ENCODE measurements around the gene FMO3.

The FMO3 gene

DNA sequence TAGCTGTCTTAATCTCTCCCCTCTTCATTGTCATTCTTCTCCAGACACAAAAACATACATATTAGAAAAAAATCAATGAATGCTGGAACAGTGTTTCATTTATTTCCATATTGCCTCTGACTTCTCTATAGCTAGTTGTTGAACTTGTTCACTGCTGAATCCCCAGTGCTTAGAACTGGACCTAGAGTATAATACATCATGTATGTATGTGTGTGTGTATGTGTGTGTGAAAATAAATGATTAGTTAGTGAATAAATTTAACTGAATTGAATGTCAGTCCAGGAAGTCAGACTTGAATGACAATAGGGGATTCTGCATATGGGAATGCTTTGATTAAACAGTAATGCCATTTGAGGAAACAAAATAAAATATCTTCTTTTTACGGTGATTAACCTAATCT lies 36.4 kb downstream of the FMO3 start:
- H3K79me2 ChIP-seq (ENCODE audit: low read length): peaks cover 5% of the 10 kb centered on the region; the same call in 1 of the 2 replicates
- H3K4me2 ChIP-seq (ENCODE audit: low read length): no peak overlapping the region
- H3K9me3 ChIP-seq (ENCODE audit: insufficient read depth, low read length): peaks cover 6% of the 10 kb centered on the region; the same call in 1 of the 2 replicates
- no peak for TF ChIP-seq CTCF (IDR thresholded peaks at IDR 0.05; ENCODE audit: low read depth, low read length)
- no peak for TF ChIP-seq EZH2phosphoT487 (IDR thresholded peaks at IDR 0.05; ENCODE audit: low read depth)
- peaks cover 20% of the 10 kb centered on the region for H3K36me3 ChIP-seq (replicated peaks; ENCODE audit: low read depth, low read length)
- H3K9ac ChIP-seq (ENCODE audit: low read length): no peak overlapping the region
- no peaks in the 10 kb centered on the region for H4K20me1 ChIP-seq (ENCODE audit: insufficient read depth, low read length)
- H2AFZ ChIP-seq (ENCODE audit: low read depth, low read length): no peak overlapping the region
- H3K27ac ChIP-seq (ENCODE audit: low read length): no peak overlapping the region
- H3K4me1 ChIP-seq (ENCODE audit: low read length): no peaks in the 10 kb centered on the region
- H3K27me3 ChIP-seq (ENCODE audit: low read depth, low read length): no peaks in the 10 kb centered on the region
- H3K4me3 ChIP-seq (ENCODE audit: low read length): no peak overlapping the region

DNA sequence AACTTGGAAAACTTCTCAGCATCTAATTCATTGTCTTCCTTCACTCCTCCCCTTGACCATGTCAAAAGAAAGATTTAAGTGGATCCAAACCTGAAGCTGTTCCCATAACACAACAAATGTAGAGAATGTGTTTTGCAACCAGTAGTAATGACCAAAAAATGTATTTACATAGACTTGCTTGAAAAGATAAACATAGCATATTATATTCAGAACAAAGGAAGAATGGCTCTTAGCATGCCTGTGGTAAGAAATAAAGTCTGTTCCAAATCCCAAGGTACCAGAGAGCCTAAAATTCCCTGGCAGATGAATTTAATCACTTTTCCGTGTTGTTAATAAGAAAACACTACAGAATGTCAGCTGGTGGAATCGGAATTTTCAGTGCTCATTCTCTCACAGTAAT lies 36.8 kb downstream of the FMO3 start:
- Histone ChIP-seq H2AFZ (ENCODE audit: low read depth, low read length) (no peak overlapping the region), H3K27me3 (ENCODE audit: low read depth, low read length) (no peaks in the 10 kb centered on the region), H3K9me3 (ENCODE audit: insufficient read depth, low read length) (peaks cover 6% of the 10 kb centered on the region; the same call in 1 of the 2 replicates), H4K20me1 (ENCODE audit: insufficient read depth, low read length) (no peaks in the 10 kb centered on the region), H3K4me2 (ENCODE audit: low read length) (no peak overlapping the region), H3K79me2 (ENCODE audit: low read length) (peaks cover 5% of the 10 kb centered on the region; the same call in 1 of the 2 replicates), H3K27ac (ENCODE audit: low read length) (no peak overlapping the region), H3K4me1 (ENCODE audit: low read length) (no peaks in the 10 kb centered on the region), H3K9ac (ENCODE audit: low read length) (no peak overlapping the region), H3K4me3 (ENCODE audit: low read length) (no peak overlapping the region), H3K36me3 (replicated peaks; ENCODE audit: low read depth, low read length) (peaks cover 20% of the 10 kb centered on the region)
- TF ChIP-seq EZH2phosphoT487 (IDR thresholded peaks at IDR 0.05; ENCODE audit: low read depth) (no peak), CTCF (IDR thresholded peaks at IDR 0.05; ENCODE audit: low read depth, low read length) (no peak)

DNA sequence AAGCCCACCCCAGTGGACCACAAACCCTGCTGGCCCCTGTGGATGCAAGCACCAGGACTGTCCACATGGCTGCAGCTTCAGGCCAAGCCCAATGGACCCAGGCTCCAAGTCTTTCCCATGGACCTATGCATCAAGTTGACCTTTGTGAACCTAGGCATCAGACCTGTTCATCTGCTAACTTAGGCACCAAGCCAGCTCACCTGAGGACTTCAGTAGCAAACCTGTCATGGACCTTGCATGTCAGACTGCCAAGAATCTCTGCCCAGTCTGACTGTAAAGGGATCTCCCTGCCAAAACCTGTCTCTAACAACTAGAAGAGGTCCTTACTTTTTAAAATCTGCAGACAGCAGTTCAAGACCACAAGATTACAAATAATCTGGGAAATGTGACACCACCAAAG lies 37.8 kb downstream of the FMO3 start:
- Histone ChIP-seq H2AFZ (ENCODE audit: low read depth, low read length) (no peak overlapping the region), H3K79me2 (ENCODE audit: low read length) (peaks cover 5% of the 10 kb centered on the region; the same call in 1 of the 2 replicates), H3K27me3 (ENCODE audit: low read depth, low read length) (no peaks in the 10 kb centered on the region), H3K9ac (ENCODE audit: low read length) (no peak overlapping the region), H3K4me1 (ENCODE audit: low read length) (no peaks in the 10 kb centered on the region), H3K9me3 (ENCODE audit: insufficient read depth, low read length) (peaks cover 6% of the 10 kb centered on the region; the same call in 1 of the 2 replicates), H3K36me3 (replicated peaks; ENCODE audit: low read depth, low read length) (peaks cover 25% of the 10 kb centered on the region), H3K27ac (ENCODE audit: low read length) (no peak overlapping the region), H4K20me1 (ENCODE audit: insufficient read depth, low read length) (no peaks in the 10 kb centered on the region), H3K4me2 (ENCODE audit: low read length) (no peak overlapping the region), H3K4me3 (ENCODE audit: low read length) (no peak overlapping the region)
- no peak for TF ChIP-seq EZH2phosphoT487 (IDR thresholded peaks at IDR 0.05; ENCODE audit: low read depth)
- TF ChIP-seq CTCF (IDR thresholded peaks at IDR 0.05; ENCODE audit: low read depth, low read length): no peak

DNA sequence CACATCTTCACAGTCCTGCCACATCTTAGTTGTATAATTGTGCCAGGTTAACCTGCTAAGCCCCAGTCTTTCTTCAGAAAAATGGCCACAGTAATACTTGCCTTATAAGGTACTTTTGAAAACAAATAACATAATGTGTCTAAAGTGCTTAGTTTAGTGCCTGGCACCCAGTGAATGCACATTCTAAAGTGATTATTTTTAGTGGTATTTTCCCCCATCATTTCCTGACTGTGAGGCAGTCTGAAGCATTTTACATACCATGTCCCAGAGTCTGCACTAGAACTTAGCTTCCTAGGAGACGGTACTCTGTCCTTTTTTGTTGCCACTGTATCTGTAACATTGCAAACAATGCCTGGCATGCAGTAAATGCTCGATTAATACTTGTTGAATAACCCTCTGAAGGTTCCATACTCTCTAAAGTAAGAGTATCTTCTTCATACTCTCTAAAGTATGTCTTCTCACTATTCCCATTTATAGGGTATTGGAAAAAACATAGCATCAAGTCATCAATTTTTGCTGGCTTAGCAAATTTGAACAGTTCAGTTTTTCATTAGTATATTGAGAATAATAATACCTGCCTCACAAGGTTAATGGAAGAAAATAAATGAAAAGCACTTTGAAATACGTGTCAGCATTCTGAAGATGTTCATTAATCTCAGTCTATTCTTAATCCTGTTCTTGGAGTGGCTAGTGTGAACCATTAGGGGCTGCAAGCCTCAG lies 43.7 kb downstream of the FMO3 start:
- Histone ChIP-seq H4K20me1 (ENCODE audit: insufficient read depth, low read length) (no peaks in the 10 kb centered on the region; the same call in 1 of the 2 replicates), H3K4me2 (ENCODE audit: low read length) (no peak overlapping the region), H3K36me3 (replicated peaks; ENCODE audit: low read depth, low read length) (peaks cover 8% of the 10 kb centered on the region), H2AFZ (ENCODE audit: low read depth, low read length) (no peak overlapping the region), H3K4me1 (ENCODE audit: low read length) (peaks cover 5% of the 10 kb centered on the region; the same call in 1 of the 2 replicates), H3K9ac (ENCODE audit: low read length) (no peak overlapping the region), H3K4me3 (ENCODE audit: low read length) (no peak overlapping the region), H3K9me3 (ENCODE audit: insufficient read depth, low read length) (no peaks in the 10 kb centered on the region), H3K79me2 (ENCODE audit: low read length) (peaks cover 5% of the 10 kb centered on the region; the same call in 1 of the 2 replicates), H3K27me3 (ENCODE audit: low read depth, low read length) (no peaks in the 10 kb centered on the region), H3K27ac (ENCODE audit: low read length) (no peak overlapping the region)
- TF ChIP-seq CTCF (IDR thresholded peaks at IDR 0.05; ENCODE audit: low read depth, low read length) (no peak), EZH2phosphoT487 (IDR thresholded peaks at IDR 0.05; ENCODE audit: low read depth) (no peak)

Measured in OCI-LY3 (cell line).